Ascending aorta (tissue), 2 donors: Measurements from ENCODE around the gene ETF1. TPM values are rescaled to one million over a fixed set of nuclear protein-coding genes. Genes with fewer than 3 reads are reported as not detected.

ENCODE experiments used
- DNase-seq, 2 donors: peaks; one replicate each; pipeline ENCODE4 v3.0.0-alpha.2; 2019; ENCODE audit warnings: low spot score in 2 of 2
- H3K27ac ChIP-seq, 2 donors: fragments of 200-600 bp; sonication (generic); one replicate each; pipeline ENCODE4 v1.5.1; 2016 to 2017; ENCODE audit warnings: mild to moderate bottlenecking in 1 of 2
- H3K27me3 ChIP-seq: fragments of 200-600 bp; sonication (generic); one replicate; pipeline ENCODE4 v1.5.1; 2017
- H3K36me3 ChIP-seq, 2 donors: fragments of 200-600 bp; sonication (generic); one replicate each; pipeline ENCODE4 v1.5.1; 2016
- H3K4me1 ChIP-seq, 2 donors: fragments of 200-600 bp; sonication (generic); one replicate each; pipeline ENCODE4 v1.5.1; 2016 to 2017; ENCODE audit warnings: mild to moderate bottlenecking in 1 of 2
- H3K4me3 ChIP-seq, 2 donors: fragments of 200-600 bp; sonication (generic); one replicate each; pipeline ENCODE4 v1.5.1; 2016 to 2017; ENCODE audit warnings: mild to moderate bottlenecking in 1 of 2
- H3K9me3 ChIP-seq, 2 donors: fragments of 200-600 bp; sonication (generic); one replicate each; pipeline ENCODE4 v1.5.1; 2016
- CTCF ChIP-seq, 3 experiments: fragments of 200-600 bp in 2 of 3; fragments of 450-650 bp in 1 of 3; sonication (generic) in 2 of 3; IDR thresholded peaks; one replicate each; pipeline ENCODE4 v1.5.1; 2016 to 2019; ENCODE audit warnings: antibody characterized with exemption in 3 of 3, mild to moderate bottlenecking in 1 of 3, moderate library complexity in 1 of 3
- intact Hi-C: fragments of 100-400 bp; cut with DNase I; formaldehyde crosslinking; loops from one replicate; pipeline ENCODE4 v1.15.1; 2023
- total RNA-seq: library from RNA; depleted of rRNA; stranded (reverse); fragments of >200 nt; gene quantifications from one replicate; pipeline ENCODE4 v1.1.0, GENCODE V29; 2016

The ETF1 gene
- total RNA-seq, 1 donor from 2014 or later = 28.2 TPM

DNA sequence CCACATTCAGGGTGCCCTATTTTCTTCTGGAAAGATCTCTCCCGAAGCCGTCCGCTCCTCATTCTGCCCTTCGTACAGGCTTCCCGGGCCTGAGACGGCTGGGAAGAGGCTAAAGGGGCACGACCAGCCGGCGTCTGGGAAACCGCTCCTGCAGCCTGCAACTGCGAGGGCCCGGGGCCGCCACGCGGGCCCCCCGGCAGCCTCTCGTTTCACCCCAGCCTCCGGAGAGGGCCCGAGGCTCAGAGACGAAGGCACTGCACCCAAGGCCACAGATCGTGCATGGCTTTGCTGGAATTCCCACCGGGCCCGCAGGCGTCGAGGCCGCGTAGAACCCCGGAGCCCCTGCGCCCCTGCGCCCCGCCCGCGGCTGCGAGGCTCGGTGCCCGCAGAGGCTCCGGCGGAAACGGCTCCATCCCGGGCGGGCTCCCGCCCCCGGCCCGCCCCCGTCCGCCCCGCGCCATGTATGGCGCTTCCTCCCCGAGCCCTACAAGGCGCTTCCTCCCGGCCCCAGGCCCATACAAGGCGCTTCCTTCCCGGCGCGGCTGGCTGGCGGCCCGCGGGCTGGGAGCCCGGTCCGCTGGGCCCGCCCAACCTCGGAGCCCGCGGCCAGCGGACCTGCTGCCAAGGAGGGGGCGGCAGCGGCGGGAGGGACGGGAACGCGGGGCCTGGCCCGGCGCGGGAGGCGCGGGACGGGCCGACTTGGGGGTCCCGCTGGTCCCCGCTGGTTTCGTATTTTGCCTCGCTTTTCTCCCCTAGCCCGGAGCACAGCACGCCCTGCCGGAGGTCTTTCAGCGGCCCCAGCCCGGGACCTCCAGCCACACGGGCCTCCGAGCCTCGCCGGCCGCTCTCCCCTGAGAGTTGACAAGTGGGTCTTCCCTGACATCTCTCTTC, 51.1 kb downstream of the ETF1 start:
- H3K4me1 ChIP-seq = peaks cover 9 to 31% of the 10 kb centered on the region in 2 donors
- H3K4me3 ChIP-seq = peak overlapping the region; percentile 57 to 68
- H3K36me3 ChIP-seq = no peaks in the 10 kb centered on the region
- peak; percentile 71 to 96 for DNase-seq
- H3K27me3 ChIP-seq = no peaks in the 10 kb centered on the region
- no peak for TF ChIP-seq CTCF (IDR thresholded peaks at IDR 0.05)
- peak overlapping the region; percentile 42 to 78 for H3K27ac ChIP-seq
- intact Hi-C loops = loop anchor here (1.0 to 5.0 kb wide), 3 partner anchors 11 to 50 kb away; partner anchors contain the start of gene ETF1
- no peaks in the 10 kb centered on the region for H3K9me3 ChIP-seq

- no peak for DNase-seq
- H3K4me3 ChIP-seq = peak overlapping the region; percentile 57 to 68
- H3K36me3 ChIP-seq = no peaks in the 10 kb centered on the region
- no peaks in the 10 kb centered on the region for H3K27me3 ChIP-seq
- TF ChIP-seq CTCF (IDR thresholded peaks at IDR 0.05) = no peak
- no peaks in the 10 kb centered on the region for H3K9me3 ChIP-seq
- no peak overlapping the region for H3K27ac ChIP-seq
- intact Hi-C loops = loop anchor here (5.0 kb wide), 1 partner anchor 51 kb away; the partner anchor contains the start of gene ETF1
- peaks cover 9 to 31% of the 10 kb centered on the region in 2 donors for H3K4me1 ChIP-seq
These were observed 51.8 kb downstream of the ETF1 start for GRCh38 chr5:138491284-138491648.

- peaks cover 9 to 31% of the 10 kb centered on the region in 2 donors for H3K4me1 ChIP-seq
- DNase-seq = no peak
- no peaks in the 10 kb centered on the region for H3K9me3 ChIP-seq
- peak overlapping the region in 1 of 2 donors; percentile 68 for H3K4me3 ChIP-seq
- H3K36me3 ChIP-seq = no peaks in the 10 kb centered on the region
- intact Hi-C loops = loop anchor here (5.0 kb wide), 1 partner anchor 52 kb away; the partner anchor contains the start of gene ETF1
- TF ChIP-seq CTCF (IDR thresholded peaks at IDR 0.05) = no peak
- no peaks in the 10 kb centered on the region for H3K27me3 ChIP-seq
- H3K27ac ChIP-seq = no peak overlapping the region
These were observed 52.3 kb downstream of the ETF1 start for GRCh38 chr5:138490648-138491283.

GRCh38 chr5:138489683-138490061, 53.4 kb downstream of the ETF1 start:
- Histone ChIP-seq H3K27me3 (no peaks in the 10 kb centered on the region), H3K27ac (no peak overlapping the region), H3K4me3 (no peak overlapping the region), H3K36me3 (no peaks in the 10 kb centered on the region), H3K9me3 (no peaks in the 10 kb centered on the region), H3K4me1 (peaks cover 9 to 31% of the 10 kb centered on the region in 2 donors)
- intact Hi-C loops = loop anchor here (5.0 kb wide), 1 partner anchor 53 kb away; the partner anchor contains the start of gene ETF1
- TF ChIP-seq CTCF (IDR thresholded peaks at IDR 0.05) = no peak
- no peak for DNase-seq

GRCh38 chr5:138488481-138488945, 54.5 kb downstream of the ETF1 start:
- H3K4me1 ChIP-seq = peaks cover 9 to 31% of the 10 kb centered on the region in 2 donors
- no peak overlapping the region for H3K4me3 ChIP-seq
- DNase-seq = no peak
- no peak for TF ChIP-seq CTCF (IDR thresholded peaks at IDR 0.05)
- intact Hi-C loops = no loop called here
- H3K27ac ChIP-seq = no peak overlapping the region
- no peaks in the 10 kb centered on the region for H3K9me3 ChIP-seq
- H3K27me3 ChIP-seq = no peaks in the 10 kb centered on the region
- no peaks in the 10 kb centered on the region for H3K36me3 ChIP-seq
